Inflammatory macrophage (primary cell): Measurements from ENCODE around the gene CRY1.
A peak's percentile ranks its signal among the peaks of the same experiment; 100 is the strongest.
"Not testable (repeated sequence)": the region's sequence is repeated elsewhere in the genome, so short reads cannot be mapped to it uniquely, and the experiment has no call there.

Experiments used
- DNase-seq, 2 donors: peaks; one replicate each; pipeline ENCODE4 v3.0.0-alpha.2; 2020 to 2022

Gene CRY1

GRCh38 chr12:107108366-107108765 is 15.0 kb upstream of the CRY1 start:
- not testable (repeated sequence) for DNase-seq

- DNase-seq: no peak
Observed at GRCh38 chr12:107107381-107107780, 14.0 kb upstream of the CRY1 start.

GRCh38 chr12:107106241-107107025 is 13.1 kb upstream of the CRY1 start:
- DNase-seq: no peak

GRCh38 chr12:107105410-107105703 is 12.0 kb upstream of the CRY1 start:
- DNase-seq: no peak

- no peak for DNase-seq
Observed at GRCh38 chr12:107103516-107103915, 10.2 kb upstream of the CRY1 start.

- DNase-seq: no peak
Observed at GRCh38 chr12:107103097-107103496, 9.7 kb upstream of the CRY1 start.

GRCh38 chr12:107102294-107102693 is 8.9 kb upstream of the CRY1 start:
- DNase-seq: no peak

GRCh38 chr12:107101651-107102050 is 8.3 kb upstream of the CRY1 start:
- no peak for DNase-seq

- no peak for DNase-seq
Observed at GRCh38 chr12:107099917-107100316, 6.6 kb upstream of the CRY1 start.

GRCh38 chr12:107096571-107096970 is 3.2 kb upstream of the CRY1 start:
- no peak for DNase-seq

GRCh38 chr12:107094183-107094448 is 767 bp upstream of the CRY1 start:
- no peak for DNase-seq

GRCh38 chr12:107092669-107093416 is 506 bp downstream of the CRY1 start:
- DNase-seq: no peak

- peak; percentile 70 to 72 for DNase-seq
Observed at GRCh38 chr12:107091989-107092641, 1.2 kb downstream of the CRY1 start.

GRCh38 chr12:107091381-107091780 is 2.0 kb downstream of the CRY1 start:
- DNase-seq: no peak

- DNase-seq: no peak
Observed at GRCh38 chr12:107090711-107091110, 2.6 kb downstream of the CRY1 start.

- DNase-seq: no peak
Observed at GRCh38 chr12:107088912-107089311, 4.4 kb downstream of the CRY1 start.

GRCh38 chr12:107086314-107086713 is 7.0 kb downstream of the CRY1 start:
- DNase-seq: no peak

- DNase-seq: no peak
Observed at GRCh38 chr12:107081778-107082177, 11.6 kb downstream of the CRY1 start.

GRCh38 chr12:107080299-107080698 is 13.1 kb downstream of the CRY1 start:
- no peak for DNase-seq

- DNase-seq: peak in 1 of 2 donors; percentile 17
Observed at GRCh38 chr12:107079172-107080011, 14.0 kb downstream of the CRY1 start.

- not testable (repeated sequence) for DNase-seq
Observed at GRCh38 chr12:107073266-107073665, 20.1 kb downstream of the CRY1 start.

GRCh38 chr12:107066691-107067090 is 26.7 kb downstream of the CRY1 start:
- no peak for DNase-seq

GRCh38 chr12:107064687-107065086 is 28.7 kb downstream of the CRY1 start:
- DNase-seq: no peak
